Measurements from ENCODE around the gene DTHD1.

- TF ChIP-seq CTCF (conservative IDR thresholded peaks at IDR 0.05; ENCODE audit: low read length) (no peak), EZH2phosphoT487 (IDR thresholded peaks at IDR 0.05; ENCODE audit: borderline replicate concordance) (no peak)
Measured at GRCh38 chr4:36286481-36286871, 5.1 kb downstream of the DTHD1 start.

Measured in Loucy (cell line).